AG10803 (cell line): ENCODE measurements around the gene UNCX.

Source experiments
- DNase-seq: peaks from one replicate; pipeline ENCODE4 v3.0.0; 2010; ENCODE audit warnings: low read depth
- H3K4me3 ChIP-seq: 2 replicates; pipeline ENCODE4 v1.5.1; 2011; ENCODE audit warnings: mild to moderate bottlenecking, low read length, control low read depth
- TF ChIP-seq, protein P1 (sequence below): conservative IDR thresholded peaks from 2 replicates; pipeline ENCODE4 v1.5.1; 2011; ENCODE audit warnings: mild to moderate bottlenecking, low read length, control low read depth, inconsistent platforms

Gene UNCX

DNA sequence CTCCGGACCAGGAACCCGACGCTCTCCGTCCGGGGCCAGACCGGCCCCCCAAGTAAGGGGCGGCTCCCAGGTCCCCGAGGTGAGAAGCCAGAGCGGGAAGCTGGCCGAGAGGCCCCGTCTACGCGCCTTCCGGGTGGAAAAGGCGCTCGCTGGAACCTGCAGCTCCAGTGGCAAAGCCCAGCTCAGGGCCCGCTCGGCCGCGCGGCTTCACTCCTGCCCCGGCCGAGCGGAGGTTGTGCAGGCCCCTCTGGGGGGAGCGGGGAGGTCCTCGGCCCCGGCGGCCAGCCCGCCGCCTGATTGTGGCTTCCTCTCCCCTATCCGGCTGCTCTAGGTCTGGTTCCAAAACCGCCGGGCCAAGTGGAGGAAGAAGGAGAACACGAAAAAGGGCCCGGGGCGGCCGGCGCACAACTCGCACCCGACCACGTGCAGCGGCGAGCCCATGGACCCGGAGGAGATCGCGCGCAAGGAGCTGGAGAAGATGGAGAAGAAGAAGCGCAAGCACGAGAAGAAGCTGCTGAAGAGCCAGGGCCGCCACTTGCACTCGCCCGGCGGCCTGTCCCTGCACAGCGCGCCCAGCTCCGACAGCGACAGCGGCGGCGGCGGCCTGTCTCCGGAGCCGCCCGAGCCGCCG lies 2.9 kb downstream of the UNCX start:
- H3K4me3 ChIP-seq: no peak overlapping the region
- TF ChIP-seq, protein P1, sequence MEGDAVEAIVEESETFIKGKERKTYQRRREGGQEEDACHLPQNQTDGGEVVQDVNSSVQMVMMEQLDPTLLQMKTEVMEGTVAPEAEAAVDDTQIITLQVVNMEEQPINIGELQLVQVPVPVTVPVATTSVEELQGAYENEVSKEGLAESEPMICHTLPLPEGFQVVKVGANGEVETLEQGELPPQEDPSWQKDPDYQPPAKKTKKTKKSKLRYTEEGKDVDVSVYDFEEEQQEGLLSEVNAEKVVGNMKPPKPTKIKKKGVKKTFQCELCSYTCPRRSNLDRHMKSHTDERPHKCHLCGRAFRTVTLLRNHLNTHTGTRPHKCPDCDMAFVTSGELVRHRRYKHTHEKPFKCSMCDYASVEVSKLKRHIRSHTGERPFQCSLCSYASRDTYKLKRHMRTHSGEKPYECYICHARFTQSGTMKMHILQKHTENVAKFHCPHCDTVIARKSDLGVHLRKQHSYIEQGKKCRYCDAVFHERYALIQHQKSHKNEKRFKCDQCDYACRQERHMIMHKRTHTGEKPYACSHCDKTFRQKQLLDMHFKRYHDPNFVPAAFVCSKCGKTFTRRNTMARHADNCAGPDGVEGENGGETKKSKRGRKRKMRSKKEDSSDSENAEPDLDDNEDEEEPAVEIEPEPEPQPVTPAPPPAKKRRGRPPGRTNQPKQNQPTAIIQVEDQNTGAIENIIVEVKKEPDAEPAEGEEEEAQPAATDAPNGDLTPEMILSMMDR: no peak
- DNase-seq: no peak

DNA sequence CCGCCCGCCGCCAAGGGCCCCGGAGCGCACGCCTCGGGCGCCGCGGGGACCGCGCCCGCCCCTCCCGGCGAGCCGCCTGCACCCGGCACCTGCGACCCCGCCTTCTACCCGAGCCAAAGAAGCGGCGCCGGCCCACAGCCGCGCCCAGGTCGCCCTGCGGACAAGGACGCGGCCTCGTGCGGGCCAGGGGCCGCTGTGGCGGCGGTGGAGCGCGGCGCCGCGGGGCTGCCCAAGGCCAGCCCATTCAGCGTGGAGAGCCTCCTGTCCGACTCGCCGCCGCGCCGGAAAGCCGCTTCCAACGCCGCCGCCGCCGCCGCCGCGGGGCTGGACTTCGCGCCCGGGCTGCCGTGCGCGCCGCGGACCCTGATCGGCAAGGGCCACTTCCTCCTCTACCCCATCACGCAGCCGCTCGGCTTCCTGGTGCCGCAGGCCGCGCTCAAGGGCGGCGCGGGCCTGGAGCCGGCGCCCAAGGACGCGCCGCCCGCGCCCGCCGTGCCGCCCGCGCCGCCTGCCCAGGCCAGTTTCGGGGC lies 3.5 kb downstream of the UNCX start:
- DNase-seq: no peak
- H3K4me3 ChIP-seq: no peak overlapping the region
- TF ChIP-seq, protein P1: no peak

DNA sequence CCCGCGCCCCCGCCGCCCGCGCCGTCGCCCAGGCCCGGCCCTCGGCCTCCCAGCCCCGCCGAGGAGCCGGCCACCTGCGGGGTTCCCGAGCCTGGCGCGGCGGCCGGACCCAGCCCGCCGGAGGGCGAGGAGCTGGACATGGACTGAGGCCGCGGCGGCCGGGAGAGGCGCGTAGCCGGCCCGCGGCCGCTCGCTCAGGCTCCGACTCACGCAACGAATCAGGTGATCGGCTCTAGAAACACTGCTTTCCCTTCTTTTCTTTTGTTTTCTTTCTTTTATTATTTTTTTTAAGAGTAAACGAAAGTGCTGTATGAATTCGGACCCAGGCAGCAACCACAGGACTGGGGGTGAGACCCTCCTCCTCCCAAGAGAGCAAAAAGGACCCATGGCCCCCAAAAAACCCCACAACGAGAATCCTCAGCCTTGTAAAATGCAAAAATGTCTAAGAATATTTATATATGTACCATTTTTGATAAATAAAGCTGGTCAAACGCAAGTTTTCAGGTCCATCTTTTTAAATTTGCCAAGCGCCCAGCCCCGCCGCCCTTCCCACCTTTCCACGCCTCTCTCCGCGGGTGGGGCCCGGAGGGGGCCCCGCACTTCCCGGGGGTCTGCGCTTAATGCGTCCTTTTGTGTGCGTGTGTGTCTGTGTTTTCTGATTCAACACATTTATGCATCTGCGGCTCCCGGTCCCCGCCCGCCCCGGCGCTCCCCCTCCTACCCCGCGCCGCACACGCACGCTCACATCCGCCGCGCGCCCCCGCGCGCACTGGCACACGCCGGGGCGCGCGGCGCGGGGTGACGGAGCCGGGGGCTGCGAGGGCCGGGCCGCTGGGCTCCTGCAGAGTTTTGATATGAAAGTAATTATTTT lies 4.4 kb downstream of the UNCX start:
- H3K4me3 ChIP-seq: no peak overlapping the region
- TF ChIP-seq, protein P1: no peak
- no peak for DNase-seq

DNA sequence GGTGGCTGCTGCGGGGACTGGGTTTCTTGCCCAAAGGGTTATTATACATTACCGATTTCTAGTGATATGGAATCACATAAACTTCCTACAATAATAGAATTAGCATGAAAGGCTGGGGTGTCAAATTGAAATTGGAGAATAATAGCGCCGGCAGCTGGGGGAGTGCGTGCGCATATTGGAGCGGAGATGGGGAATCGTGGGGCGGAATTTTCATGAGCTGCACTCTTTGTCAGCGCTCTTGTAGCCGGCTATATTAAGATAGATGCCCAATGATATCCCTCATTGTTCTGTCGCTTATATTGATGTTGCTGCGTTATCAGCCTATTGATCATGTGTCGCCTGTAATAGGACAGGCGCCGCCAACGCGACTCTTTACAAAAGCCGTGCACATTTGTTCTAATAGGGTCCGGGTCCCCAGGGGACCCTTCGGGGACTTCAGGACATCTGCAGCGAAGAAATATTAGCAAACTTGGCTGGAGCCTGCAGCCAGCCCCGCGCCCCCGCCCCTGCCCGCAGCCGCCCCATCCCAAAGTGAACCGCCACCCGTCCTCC lies 5.1 kb downstream of the UNCX start:
- H3K4me3 ChIP-seq: no peak overlapping the region
- DNase-seq: no peak
- TF ChIP-seq, protein P1: no peak

DNA sequence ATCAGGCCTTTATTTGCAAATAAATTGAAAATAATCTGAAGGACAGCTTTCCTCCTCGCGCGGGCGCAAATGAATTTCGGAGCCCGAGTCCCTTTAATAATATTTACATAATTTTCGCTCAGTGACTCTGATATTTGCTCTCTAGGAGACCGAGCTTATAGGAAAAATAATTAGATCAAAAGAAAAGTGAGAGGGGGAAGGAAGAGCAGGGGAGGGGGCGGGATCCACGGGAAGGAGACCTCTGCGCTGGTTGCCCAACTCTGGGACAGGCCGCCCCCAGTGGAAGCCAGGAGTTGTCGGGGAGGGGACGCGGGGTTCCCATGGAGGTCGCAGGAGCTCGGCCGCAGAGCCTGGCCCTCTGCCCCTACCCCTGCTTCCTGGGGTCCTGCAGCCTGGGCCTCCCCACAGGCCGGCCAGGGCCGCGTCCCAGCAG lies 5.8 kb downstream of the UNCX start:
- no peak for DNase-seq
- no peak overlapping the region for H3K4me3 ChIP-seq
- TF ChIP-seq, protein P1: no peak

DNA sequence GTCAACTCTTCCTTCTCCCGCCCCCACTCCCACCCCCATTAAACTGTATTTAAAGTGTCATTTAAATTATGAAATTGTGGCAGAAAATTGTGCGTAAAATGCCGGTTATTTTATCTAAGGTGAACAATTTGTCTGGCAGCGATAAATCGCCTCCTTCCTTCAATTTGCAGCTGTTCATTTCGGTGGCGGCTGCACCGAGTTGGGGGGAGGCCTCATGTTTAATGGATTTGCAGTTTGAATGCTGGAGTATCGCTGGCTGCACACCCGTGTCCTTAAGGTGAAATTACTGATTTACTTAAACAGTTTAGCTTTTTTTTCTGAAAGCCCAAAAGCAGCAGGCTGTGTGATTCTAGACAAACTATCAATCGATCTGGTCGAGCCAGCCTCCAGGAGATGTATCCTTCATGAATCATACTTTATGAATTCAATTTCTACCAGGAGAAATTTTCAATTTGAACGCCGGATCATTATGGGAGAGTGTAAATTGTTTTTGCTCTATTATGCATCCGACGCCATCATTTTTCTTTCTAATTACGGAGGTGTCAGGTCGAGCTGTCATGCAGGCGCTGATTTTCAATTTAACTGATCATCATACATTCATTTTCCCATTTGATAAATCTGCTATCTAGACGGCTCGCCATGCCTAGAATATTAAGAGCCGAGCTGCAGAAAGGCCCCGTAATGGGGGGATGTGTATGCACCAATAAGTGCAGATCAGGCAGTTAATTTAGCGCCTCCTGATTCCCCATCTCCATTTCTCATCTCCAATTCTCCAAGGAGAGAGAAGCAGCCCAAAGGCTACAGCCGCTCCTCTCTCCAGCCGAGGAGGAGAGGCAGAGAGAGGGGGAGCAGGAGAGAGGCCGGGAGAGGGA lies 6.5 kb downstream of the UNCX start:
- no peak for DNase-seq
- TF ChIP-seq, protein P1: no peak
- no peak overlapping the region for H3K4me3 ChIP-seq
